Duodenal mucosa (tissue), 2 donors: ENCODE measurements around the gene GYS2.
"Not testable (repeated sequence)": the region's sequence is repeated elsewhere in the genome, so short reads cannot be mapped to it uniquely, and the experiment has no call there.

Source experiments
- H3K27ac ChIP-seq: one replicate; pipeline ENCODE4 v1.7.0; 2013; ENCODE audit warnings: low read depth, low read length
- H3K27me3 ChIP-seq, 2 donors: one replicate each; pipeline ENCODE4 v1.7.0; 2013; ENCODE audit warnings: low read length in 2 of 2, control low read depth in 1 of 2; ENCODE audit not compliant: insufficient read depth in 2 of 2, control insufficient read depth in 1 of 2
- H3K36me3 ChIP-seq, 2 donors: one replicate each; pipeline ENCODE4 v1.7.0; 2013; ENCODE audit warnings: low read length in 2 of 2, control low read depth in 1 of 2; ENCODE audit not compliant: insufficient read depth in 2 of 2, control insufficient read depth in 1 of 2
- H3K4me1 ChIP-seq, 2 donors: one replicate each; pipeline ENCODE4 v1.7.0; 2013; ENCODE audit warnings: low read length in 2 of 2, control low read depth in 1 of 2; ENCODE audit not compliant: insufficient read depth in 2 of 2, control insufficient read depth in 1 of 2
- H3K4me3 ChIP-seq, 2 donors: one replicate each; pipeline ENCODE4 v1.7.0; 2013; ENCODE audit warnings: low read length in 2 of 2, low read depth in 1 of 2
- H3K9ac ChIP-seq, 2 donors: one replicate each; pipeline ENCODE4 v1.7.0; 2013; ENCODE audit warnings: low read length in 2 of 2, low read depth in 1 of 2
- H3K9me3 ChIP-seq, 2 donors: one replicate each; pipeline ENCODE4 v1.7.0; 2013; ENCODE audit warnings: low read length in 2 of 2, control low read depth in 1 of 2; ENCODE audit not compliant: control insufficient read depth in 1 of 2

Gene GYS2

GRCh38 chr12:21607701-21608100 lies 3.1 kb upstream of the GYS2 start:
- H3K4me3 ChIP-seq, result no peak overlapping the region
- H3K36me3 ChIP-seq, result no peaks in the 10 kb centered on the region
- H3K4me1 ChIP-seq, result no peaks in the 10 kb centered on the region
- no peak overlapping the region for H3K27ac ChIP-seq
- H3K9ac ChIP-seq, result no peak overlapping the region
- no peaks in the 10 kb centered on the region for H3K9me3 ChIP-seq
- peaks cover 0 to 6% of the 10 kb centered on the region in 2 donors for H3K27me3 ChIP-seq

DNA sequence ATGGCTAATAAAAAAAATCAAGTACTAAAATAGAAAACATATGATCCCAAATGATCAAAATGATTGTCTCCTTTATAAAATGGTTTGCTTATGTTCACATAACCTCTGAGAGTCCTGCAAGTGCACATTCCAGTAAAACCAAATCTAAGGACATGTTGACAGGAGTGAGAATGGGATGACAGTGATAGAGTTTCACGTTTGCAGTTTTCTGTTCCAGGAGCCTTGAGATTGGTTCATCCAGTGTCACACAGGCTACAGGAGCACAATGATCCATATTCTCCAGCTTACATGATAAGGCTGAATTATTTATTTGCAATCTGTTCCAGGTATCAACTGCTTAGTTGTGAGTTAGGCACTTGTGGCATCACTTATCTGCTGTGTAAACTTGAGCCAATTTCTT lies 1.5 kb upstream of the GYS2 start:
- H3K4me3 ChIP-seq, result no peak overlapping the region
- H3K4me1 ChIP-seq, result no peaks in the 10 kb centered on the region
- no peaks in the 10 kb centered on the region for H3K9me3 ChIP-seq
- H3K27ac ChIP-seq, result no peak overlapping the region
- peaks cover 0 to 6% of the 10 kb centered on the region in 2 donors for H3K27me3 ChIP-seq
- no peaks in the 10 kb centered on the region for H3K36me3 ChIP-seq
- no peak overlapping the region for H3K9ac ChIP-seq

GRCh38 chr12:21602774-21603173 lies 1.9 kb downstream of the GYS2 start:
- Histone ChIP-seq H3K9ac (no peak overlapping the region), H3K27ac (no peak overlapping the region), H3K27me3 (peaks cover 0 to 6% of the 10 kb centered on the region in 2 donors), H3K36me3 (no peaks in the 10 kb centered on the region), H3K4me3 (no peak overlapping the region), H3K4me1 (no peaks in the 10 kb centered on the region), H3K9me3 (no peaks in the 10 kb centered on the region)

- Histone ChIP-seq H3K4me3 (no peak overlapping the region), H3K27me3 (peaks cover 0 to 3% of the 10 kb centered on the region in 2 donors), H3K27ac (no peak overlapping the region), H3K36me3 (no peaks in the 10 kb centered on the region), H3K9me3 (no peaks in the 10 kb centered on the region), H3K9ac (no peak overlapping the region), H3K4me1 (no peaks in the 10 kb centered on the region)
These were observed 4.5 kb downstream of the GYS2 start for GRCh38 chr12:21600196-21600595.

DNA sequence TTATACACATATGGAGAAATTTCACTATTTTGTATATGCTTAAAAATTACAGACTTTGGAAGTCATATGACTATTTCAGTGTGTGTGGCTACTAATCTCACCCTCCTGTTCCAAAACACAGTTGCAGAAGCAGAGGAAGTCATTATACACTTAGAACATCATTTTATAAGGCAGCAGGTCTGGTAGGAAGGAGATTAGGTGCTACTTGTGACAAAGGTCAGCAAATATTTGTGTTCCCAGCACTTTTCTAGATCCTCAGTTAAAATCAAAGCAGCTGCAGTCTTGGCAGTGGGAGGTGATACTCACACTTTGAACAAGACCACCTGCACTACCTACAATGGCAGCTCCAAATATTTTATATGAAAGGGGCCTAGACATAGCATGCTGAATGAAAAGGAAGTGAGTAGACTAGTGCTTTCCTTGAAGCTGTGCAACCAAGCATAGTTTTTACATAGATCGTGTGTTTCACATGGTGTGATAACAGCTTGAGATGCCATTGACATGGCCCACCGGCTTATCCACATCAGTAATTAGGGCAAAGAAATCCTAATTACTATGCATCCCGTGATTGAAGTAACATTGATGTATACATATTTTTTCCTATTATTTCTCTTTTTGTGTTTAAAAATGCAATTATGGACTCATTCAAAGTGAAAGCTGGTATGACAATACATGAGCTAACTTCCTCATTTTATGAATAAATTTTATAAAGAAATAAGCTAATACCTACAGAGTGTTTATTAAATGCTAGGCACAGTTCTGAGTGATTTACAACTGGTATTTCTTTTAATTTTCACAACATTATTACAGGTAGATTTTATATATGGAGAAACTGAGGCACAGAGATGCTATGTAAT lies 5.3 kb downstream of the GYS2 start:
- no peaks in the 10 kb centered on the region for H3K9me3 ChIP-seq
- no peak overlapping the region for H3K9ac ChIP-seq
- no peaks in the 10 kb centered on the region for H3K36me3 ChIP-seq
- no peak overlapping the region for H3K4me3 ChIP-seq
- no peaks in the 10 kb centered on the region for H3K4me1 ChIP-seq
- no peak overlapping the region for H3K27ac ChIP-seq
- no peaks in the 10 kb centered on the region for H3K27me3 ChIP-seq

GRCh38 chr12:21598651-21599050 lies 6.0 kb downstream of the GYS2 start:
- Histone ChIP-seq H3K9me3 (no peaks in the 10 kb centered on the region), H3K27ac (no peak overlapping the region), H3K36me3 (no peaks in the 10 kb centered on the region), H3K27me3 (no peaks in the 10 kb centered on the region), H3K4me3 (no peak overlapping the region), H3K9ac (no peak overlapping the region), H3K4me1 (no peaks in the 10 kb centered on the region)

DNA sequence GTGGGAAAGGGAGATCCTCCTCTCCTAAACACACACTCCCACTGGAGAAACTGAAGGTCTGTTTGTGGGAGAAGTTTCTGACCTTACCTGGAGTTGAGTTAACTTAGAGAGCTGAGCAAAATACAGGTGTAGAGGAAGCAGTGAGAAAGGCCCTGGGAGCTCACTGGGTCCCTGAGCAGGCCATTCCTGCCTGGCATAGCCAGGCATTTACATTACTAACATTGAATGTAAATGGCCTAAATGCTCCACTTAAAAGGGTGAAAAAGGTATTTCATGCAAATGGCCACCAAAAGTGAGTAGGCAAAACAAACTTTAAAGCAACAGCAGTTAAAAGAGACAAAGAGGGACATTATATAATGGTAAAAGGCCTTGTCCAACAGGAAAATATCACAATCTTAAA lies 9.3 kb downstream of the GYS2 start:
- not testable (repeated sequence) for H3K4me1 ChIP-seq, H3K27me3 ChIP-seq, H3K9ac ChIP-seq, H3K36me3 ChIP-seq, H3K4me3 ChIP-seq, H3K9me3 ChIP-seq, H3K27ac ChIP-seq

DNA sequence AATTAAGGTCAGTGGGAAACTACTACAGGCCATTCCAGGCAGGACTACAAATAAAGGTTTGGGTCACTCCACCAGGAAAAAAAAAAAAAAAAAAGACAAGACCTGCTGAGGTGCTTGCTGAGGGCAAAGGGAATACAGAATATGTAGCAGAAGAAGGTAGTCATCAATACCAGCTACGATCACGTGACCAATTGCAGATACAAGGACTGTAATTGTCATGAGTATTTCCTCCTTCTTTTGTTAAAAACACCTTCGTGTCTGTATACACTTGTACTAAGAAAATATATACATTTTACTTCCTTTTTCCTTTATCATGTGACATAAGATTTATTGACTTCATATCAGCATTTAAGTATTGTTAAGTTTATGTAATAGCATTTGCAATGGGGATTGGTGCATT lies 19.2 kb downstream of the GYS2 start:
- Histone ChIP-seq H3K4me1 (no peaks in the 10 kb centered on the region), H3K9ac (no peak overlapping the region), H3K4me3 (no peak overlapping the region), H3K27me3 (no peaks in the 10 kb centered on the region), H3K9me3 (no peaks in the 10 kb centered on the region), H3K27ac (no peak overlapping the region), H3K36me3 (no peaks in the 10 kb centered on the region)

GRCh38 chr12:21584403-21585182 lies 20.1 kb downstream of the GYS2 start:
- not testable (repeated sequence) for H3K36me3 ChIP-seq, H3K4me1 ChIP-seq, H3K27me3 ChIP-seq, H3K9me3 ChIP-seq, H3K4me3 ChIP-seq, H3K27ac ChIP-seq, H3K9ac ChIP-seq

GRCh38 chr12:21583587-21583986 lies 21.1 kb downstream of the GYS2 start:
- no peak overlapping the region for H3K27ac ChIP-seq
- H3K27me3 ChIP-seq, result no peaks in the 10 kb centered on the region
- no peaks in the 10 kb centered on the region for H3K36me3 ChIP-seq
- H3K4me3 ChIP-seq, result no peak overlapping the region
- H3K9me3 ChIP-seq, result no peaks in the 10 kb centered on the region
- H3K9ac ChIP-seq, result no peak overlapping the region
- no peaks in the 10 kb centered on the region for H3K4me1 ChIP-seq
